Measurements from ENCODE around the gene ZNF543. TPM values are rescaled to one million over a fixed set of nuclear protein-coding genes. Genes with fewer than 3 reads are reported as not detected.

Gene ZNF543
- total and polyA plus RNA-seq, 2 of the 8 experiments (the other 6 are each of a cell fraction or from before 2014, with no cell fraction given), result 1.8 to 9.0 TPM

- TF ChIP-seq PHF8 (conservative IDR thresholded peaks at IDR 0.05; ENCODE audit: low read depth, low read length) (no peak), ASH2L (IDR thresholded peaks at IDR 0.05; ENCODE audit: low read length) (no peak), RAD21 (IDR thresholded peaks at IDR 0.05 in 1 of 2, conservative IDR thresholded peaks at IDR 0.05 in 1 of 2; ENCODE audit: low read depth in 2 of 2, low read length in 2 of 2) (no peak), CHD7 (IDR thresholded peaks at IDR 0.05; ENCODE audit: insufficient replicate concordance, low read length) (no peak), GTF2F1 (IDR thresholded peaks at IDR 0.05; ENCODE audit: borderline replicate concordance, low read depth, low read length) (no peak)
Measured at GRCh38 chr19:57288373-57288772, 31.9 kb upstream of the ZNF543 start (continued).

Data from H1 (cell line).